Stimulated activated CD4-positive, alpha-beta T cell treated with anti-CD3 and anti-CD28 coated beads, Interleukin-4, amount 100 ng/mL, for 4 hours (primary cell): ENCODE data around the gene GRIN2A.
"Not testable (repeated sequence)": the region's sequence is repeated elsewhere in the genome, so short reads cannot be mapped to it uniquely, and the experiment has no call there.

Experiments used
- DNase-seq, 2 experiments: peaks; one replicate each; pipeline ENCODE4 v3.0.0-alpha.2; 2020

GRIN2A gene

GRCh38 chr16:9908613-9909012 lies 273.6 kb downstream of the GRIN2A start:
- no peak for DNase-seq

- DNase-seq, result no peak
Observed at GRCh38 chr16:9907752-9908151, 274.5 kb downstream of the GRIN2A start.

DNA sequence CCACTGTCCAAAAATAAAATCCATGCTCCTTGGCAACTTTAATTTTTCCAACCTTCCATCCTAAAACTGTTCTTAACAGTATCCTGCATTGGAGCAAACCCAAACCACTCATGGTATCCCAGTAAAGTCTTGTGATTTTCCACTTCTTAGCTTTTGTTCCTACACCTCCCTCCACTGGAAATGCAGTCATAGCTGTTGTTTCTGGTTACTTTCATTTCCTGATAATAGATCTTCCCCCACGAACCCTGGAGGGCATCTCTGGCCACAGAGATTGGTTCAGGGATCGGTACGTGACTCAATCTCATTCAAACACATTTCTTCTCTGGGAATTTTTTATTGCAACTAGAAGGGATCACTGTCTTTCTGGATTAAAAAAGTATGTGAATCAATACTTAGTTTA lies 276.0 kb downstream of the GRIN2A start:
- DNase-seq, result no peak

DNA sequence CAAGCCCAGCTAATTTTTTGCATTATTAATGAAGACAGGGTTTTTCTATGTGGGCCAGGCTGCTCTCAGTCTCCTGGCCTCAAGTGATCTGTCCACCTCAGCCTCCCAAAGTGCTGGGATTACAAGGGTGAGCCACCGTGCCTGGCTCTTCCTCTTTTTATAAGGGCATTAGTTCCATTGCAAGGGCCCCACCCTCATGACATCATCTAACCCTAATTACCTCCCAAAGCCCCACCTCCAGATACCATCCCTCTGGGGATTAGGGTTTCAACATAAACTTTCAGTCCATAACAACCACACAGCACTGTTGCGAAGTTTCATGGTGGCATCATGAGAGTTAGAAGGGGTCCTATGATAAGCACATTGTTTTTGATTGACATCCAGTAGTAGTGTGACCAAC lies 277.7 kb downstream of the GRIN2A start:
- no peak for DNase-seq

GRCh38 chr16:9900576-9900975 lies 281.7 kb downstream of the GRIN2A start:
- DNase-seq, result no peak

DNA sequence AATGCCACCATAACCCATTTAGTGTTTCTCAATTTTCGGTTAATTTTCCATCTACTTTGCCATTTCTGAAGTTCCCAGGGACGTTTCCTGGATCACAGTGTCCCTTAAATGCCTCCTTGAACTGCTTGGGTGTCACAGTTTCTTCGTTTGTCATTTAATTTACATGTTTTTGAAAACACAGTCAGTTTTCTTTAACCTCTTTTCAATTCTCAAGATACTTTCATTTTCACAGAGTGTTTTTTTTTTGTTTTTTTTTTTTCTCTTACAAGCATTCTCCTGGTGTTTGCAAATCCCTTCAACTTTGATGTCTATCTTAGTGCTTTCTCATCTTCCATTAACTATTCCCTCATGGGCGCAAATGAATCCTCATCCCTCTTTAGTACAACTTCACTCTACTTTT lies 283.7 kb downstream of the GRIN2A start:
- DNase-seq, result no peak

DNA sequence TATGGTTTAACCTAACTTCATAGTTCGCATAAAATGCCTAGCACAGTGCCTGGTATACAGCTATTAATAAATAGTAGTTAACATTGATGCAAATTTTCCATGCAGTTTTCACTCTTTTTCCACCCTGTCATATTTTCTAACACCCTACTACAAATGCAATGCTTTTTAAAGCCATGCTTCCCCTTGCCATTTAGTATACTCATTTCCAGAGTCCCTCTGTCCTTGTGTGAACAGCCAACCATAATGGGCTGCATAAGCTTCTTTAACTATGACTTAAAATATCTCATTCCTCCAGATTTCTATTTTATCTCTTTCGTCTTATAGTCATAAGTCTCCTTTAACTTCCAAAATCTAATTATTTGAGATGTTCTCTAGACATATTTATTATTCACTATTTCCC lies 284.1 kb downstream of the GRIN2A start:
- DNase-seq, result no peak

DNA sequence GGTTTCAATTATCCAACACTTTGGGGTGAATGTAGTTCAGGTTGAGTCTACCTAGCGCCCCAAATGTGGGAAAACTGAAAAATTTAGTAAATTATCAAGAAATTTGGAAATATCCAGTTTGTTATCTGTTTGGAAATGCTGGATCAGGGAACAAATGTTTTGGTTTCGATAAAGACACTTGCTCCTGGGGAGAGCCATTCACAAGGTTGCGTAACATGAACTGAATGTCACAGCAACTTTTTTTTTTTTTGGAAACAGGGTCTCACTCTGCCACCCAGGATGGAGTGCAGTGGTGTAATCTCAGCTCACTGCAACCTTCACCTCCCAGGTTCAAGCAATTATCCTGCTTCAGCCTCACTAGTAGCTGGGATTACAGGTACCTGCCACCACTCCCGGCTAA lies 286.4 kb downstream of the GRIN2A start:
- DNase-seq, result no peak

DNA sequence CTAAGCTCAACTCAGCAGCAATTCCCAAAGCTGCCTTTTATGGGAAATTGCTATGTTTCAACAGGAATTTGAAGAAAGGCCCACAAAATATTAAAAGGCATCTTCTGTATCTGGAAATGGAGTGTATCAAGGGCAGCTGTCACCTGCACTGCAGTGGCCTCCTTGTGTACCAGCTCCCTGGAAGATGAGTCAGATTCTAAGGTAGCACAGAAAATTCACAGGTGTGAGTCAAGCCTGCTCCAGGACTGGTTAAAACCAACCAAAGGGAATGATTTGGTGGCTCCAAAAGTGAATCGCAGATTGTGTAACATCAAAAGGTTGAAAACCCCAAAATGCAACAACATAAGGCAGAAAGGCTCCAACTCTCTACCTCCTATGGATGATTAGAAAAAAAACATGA lies 296.4 kb downstream of the GRIN2A start:
- no peak for DNase-seq

GRCh38 chr16:9885467-9885866 lies 296.8 kb downstream of the GRIN2A start:
- DNase-seq, result no peak

DNA sequence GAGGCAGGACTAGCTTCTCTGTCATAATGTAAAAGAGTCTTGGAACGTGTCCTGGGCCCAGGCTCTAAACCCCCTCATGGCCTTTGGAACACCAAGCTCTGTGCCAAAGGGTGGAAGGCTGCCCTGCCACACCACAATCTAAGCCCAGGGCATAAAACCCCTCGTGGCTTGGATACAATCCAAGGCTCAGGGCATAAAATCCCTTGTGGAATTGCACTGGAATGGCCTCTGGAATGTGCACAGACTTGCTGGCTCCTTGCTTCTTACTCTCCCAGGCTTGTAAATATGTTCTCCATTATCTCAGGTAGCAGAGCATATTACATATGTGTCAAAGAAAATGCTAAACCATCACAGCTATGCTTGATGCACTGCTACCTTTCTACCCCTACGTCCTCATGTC lies 306.2 kb downstream of the GRIN2A start:
- DNase-seq, result not testable (repeated sequence)

DNA sequence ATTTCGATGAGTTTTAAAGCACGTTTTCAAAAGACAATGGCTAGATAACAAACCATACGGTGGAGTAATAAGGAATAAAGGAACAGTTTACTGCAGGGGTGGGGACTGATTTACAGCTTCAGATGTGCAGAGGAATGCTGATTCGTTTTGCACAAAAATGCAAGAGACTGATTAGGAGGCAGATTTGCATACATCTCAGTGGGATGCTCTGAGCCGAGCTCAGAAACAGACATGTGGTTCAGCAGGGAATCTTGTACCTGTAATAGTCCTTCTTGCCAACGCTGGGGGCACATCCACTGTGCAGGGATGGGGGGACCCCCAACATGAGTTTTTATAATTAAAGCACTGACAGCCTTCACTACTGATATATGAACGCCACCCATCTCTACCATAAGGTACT lies 308.0 kb downstream of the GRIN2A start:
- no peak for DNase-seq

GRCh38 chr16:9870962-9871361 lies 311.3 kb downstream of the GRIN2A start:
- no peak for DNase-seq

GRCh38 chr16:9869776-9870175 lies 312.5 kb downstream of the GRIN2A start:
- DNase-seq, result no peak

- DNase-seq, result no peak
Observed at GRCh38 chr16:9868606-9869149, 313.6 kb downstream of the GRIN2A start.

DNA sequence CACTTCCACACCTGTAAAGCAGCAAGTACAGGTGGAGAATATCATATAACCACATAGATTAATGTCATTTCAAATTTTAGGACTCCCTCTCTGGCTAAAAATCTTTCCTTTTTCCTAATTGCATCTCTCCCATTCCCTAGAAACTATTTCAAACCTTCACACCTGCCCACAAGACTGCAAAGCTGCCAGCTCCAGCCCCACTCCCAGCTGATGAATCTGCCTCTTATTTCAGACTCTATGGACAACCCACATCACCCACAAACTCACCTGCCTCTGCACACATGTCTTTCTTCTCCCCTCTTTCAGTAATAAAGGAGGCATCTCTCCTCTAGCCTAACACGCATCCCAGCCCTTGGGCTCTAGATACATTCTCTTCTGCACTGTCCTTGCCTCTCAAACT lies 315.1 kb downstream of the GRIN2A start:
- no peak for DNase-seq

GRCh38 chr16:9864461-9864860 lies 317.8 kb downstream of the GRIN2A start:
- DNase-seq, result no peak

GRCh38 chr16:9862327-9862726 lies 319.9 kb downstream of the GRIN2A start:
- no peak for DNase-seq

DNA sequence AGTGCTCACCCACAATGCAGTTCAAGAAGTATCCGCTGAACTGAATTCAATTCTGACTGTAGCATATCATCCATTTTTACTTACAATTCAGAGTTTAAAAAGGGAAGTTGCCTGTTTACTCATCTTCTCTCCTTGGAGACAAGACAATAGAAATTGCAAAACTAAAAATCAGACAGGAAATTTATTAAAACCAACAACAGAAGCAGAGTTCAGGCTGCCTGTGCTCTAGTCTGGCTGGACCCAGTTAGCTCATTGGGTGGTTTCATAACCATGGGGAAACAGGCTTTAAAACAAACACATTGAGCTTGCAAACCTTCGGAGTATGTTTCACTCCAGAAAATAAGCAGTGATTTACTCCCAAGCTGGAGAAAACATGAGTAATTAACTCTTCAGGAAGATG lies 321.4 kb downstream of the GRIN2A start:
- no peak for DNase-seq

- DNase-seq, result no peak
Observed at GRCh38 chr16:9859701-9860327, 322.4 kb downstream of the GRIN2A start.

- no peak for DNase-seq
Observed at GRCh38 chr16:9854675-9855074, 327.6 kb downstream of the GRIN2A start.

DNA sequence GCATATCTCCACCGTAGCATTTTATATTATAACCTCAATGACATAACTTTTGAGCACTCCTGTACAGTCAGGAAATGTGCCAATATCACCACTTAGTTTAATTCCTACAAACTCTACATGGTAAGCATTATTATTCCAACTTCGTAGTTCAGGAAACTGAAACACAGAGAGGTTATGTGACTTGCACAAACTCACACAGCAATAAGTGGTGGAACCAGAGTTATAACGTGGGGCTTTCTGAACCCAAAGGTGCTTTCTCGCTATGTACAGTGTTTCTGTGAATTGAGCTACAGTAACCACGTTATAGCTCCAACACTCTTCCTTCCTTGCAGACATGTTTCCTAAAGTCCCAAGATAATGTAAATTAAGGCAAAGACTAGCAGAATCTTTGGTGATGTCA lies 330.2 kb downstream of the GRIN2A start:
- DNase-seq, result no peak

GRCh38 chr16:9850817-9851216 lies 331.4 kb downstream of the GRIN2A start:
- no peak for DNase-seq

GRCh38 chr16:9849697-9850245 lies 332.5 kb downstream of the GRIN2A start:
- DNase-seq, result no peak

DNA sequence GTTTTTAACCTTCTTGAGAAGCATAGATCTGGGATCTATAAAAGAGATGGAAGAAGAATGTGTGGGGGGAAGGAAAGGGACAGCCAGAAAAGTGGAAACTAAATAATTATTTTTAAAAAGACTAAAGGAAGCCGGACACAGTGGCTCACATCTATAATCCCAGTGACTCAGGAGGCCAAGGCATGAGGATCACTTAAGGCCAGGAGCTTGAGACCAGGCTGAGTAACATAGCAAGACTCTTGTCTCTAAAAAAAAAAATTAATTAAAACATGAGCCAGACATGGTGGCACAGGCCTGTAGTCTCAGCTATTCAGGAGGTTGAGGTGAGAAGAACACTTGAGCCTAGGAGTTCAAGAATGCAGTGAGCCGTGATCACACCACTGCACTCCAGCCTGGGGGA lies 335.1 kb downstream of the GRIN2A start:
- DNase-seq, result no peak
